T-helper 2 cell treated with Interferon-gamma antibody and Interleukin-4, amounts not matched to agents 5 μg/mL and 100 μg/mL, for 36 hours (primary cell): ENCODE results near the gene KRT3.

Experiments
- DNase-seq: peaks from one replicate; pipeline ENCODE4 v3.0.0; 2021; ENCODE audit warnings: low spot score
- H3K27ac Mint-ChIP-seq: one replicate; pipeline ENCODE4 v1.8.0; 2021; ENCODE audit warnings: mild to moderate bottlenecking, mixed read lengths
- H3K27me3 Mint-ChIP-seq: one replicate; pipeline ENCODE4 v1.8.0; 2021; ENCODE audit warnings: low read depth, mixed read lengths
- H3K36me3 Mint-ChIP-seq: one replicate; pipeline ENCODE4 v1.8.0; 2021; ENCODE audit warnings: low read depth, mixed read lengths
- H3K4me1 Mint-ChIP-seq: one replicate; pipeline ENCODE4 v1.8.0; 2021; ENCODE audit warnings: low read depth, mixed read lengths
- H3K4me3 Mint-ChIP-seq: one replicate; pipeline ENCODE4 v1.8.0; 2022; ENCODE audit warnings: mild to moderate bottlenecking, moderate library complexity, mixed read lengths
- H3K9me3 Mint-ChIP-seq: one replicate; pipeline ENCODE4 v1.8.0; 2021; ENCODE audit warnings: mixed read lengths

The KRT3 gene

GRCh38 chr12:52821826-52822660 is 26.1 kb upstream of the KRT3 start:
- no peak overlapping the region for H3K4me3 Mint-ChIP-seq
- no peak overlapping the region for H3K27ac Mint-ChIP-seq
- no peaks in the 10 kb centered on the region for H3K9me3 Mint-ChIP-seq
- peaks cover 4% of the 10 kb centered on the region for H3K4me1 Mint-ChIP-seq
- H3K36me3 Mint-ChIP-seq, result no peaks in the 10 kb centered on the region
- DNase-seq, result no peak
- H3K27me3 Mint-ChIP-seq, result no peaks in the 10 kb centered on the region

- Mint-ChIP-seq H3K27ac (no peak overlapping the region), H3K4me3 (no peak overlapping the region), H3K9me3 (no peaks in the 10 kb centered on the region), H3K27me3 (no peaks in the 10 kb centered on the region), H3K36me3 (no peaks in the 10 kb centered on the region), H3K4me1 (peaks cover 4% of the 10 kb centered on the region)
- DNase-seq, result no peak
Observed at GRCh38 chr12:52821071-52821730, 25.3 kb upstream of the KRT3 start.

- H3K27me3 Mint-ChIP-seq, result no peaks in the 10 kb centered on the region
- no peak for DNase-seq
- no peaks in the 10 kb centered on the region for H3K9me3 Mint-ChIP-seq
- H3K27ac Mint-ChIP-seq, result no peak overlapping the region
- H3K36me3 Mint-ChIP-seq, result no peaks in the 10 kb centered on the region
- peaks cover 4% of the 10 kb centered on the region for H3K4me1 Mint-ChIP-seq
- no peak overlapping the region for H3K4me3 Mint-ChIP-seq
Observed at GRCh38 chr12:52820521-52820920, 24.6 kb upstream of the KRT3 start.

- Mint-ChIP-seq H3K4me1 (peaks cover 4% of the 10 kb centered on the region), H3K9me3 (no peaks in the 10 kb centered on the region), H3K27ac (no peak overlapping the region), H3K4me3 (no peak overlapping the region), H3K36me3 (no peaks in the 10 kb centered on the region), H3K27me3 (no peaks in the 10 kb centered on the region)
- DNase-seq, result no peak
Observed at GRCh38 chr12:52819731-52820510, 24.0 kb upstream of the KRT3 start.

- DNase-seq, result no peak
- H3K4me1 Mint-ChIP-seq, result peaks cover 4% of the 10 kb centered on the region
- H3K4me3 Mint-ChIP-seq, result no peak overlapping the region
- no peaks in the 10 kb centered on the region for H3K9me3 Mint-ChIP-seq
- H3K27me3 Mint-ChIP-seq, result peaks cover 2% of the 10 kb centered on the region
- no peak overlapping the region for H3K27ac Mint-ChIP-seq
- H3K36me3 Mint-ChIP-seq, result no peaks in the 10 kb centered on the region
Observed at GRCh38 chr12:52818887-52819420, 23.0 kb upstream of the KRT3 start.

- H3K4me1 Mint-ChIP-seq, result peaks cover 4% of the 10 kb centered on the region
- no peak overlapping the region for H3K27ac Mint-ChIP-seq
- peaks cover 2% of the 10 kb centered on the region for H3K27me3 Mint-ChIP-seq
- no peaks in the 10 kb centered on the region for H3K36me3 Mint-ChIP-seq
- H3K4me3 Mint-ChIP-seq, result no peak overlapping the region
- no peaks in the 10 kb centered on the region for H3K9me3 Mint-ChIP-seq
- no peak for DNase-seq
Observed at GRCh38 chr12:52818388-52818787, 22.5 kb upstream of the KRT3 start.

- H3K4me1 Mint-ChIP-seq, result peaks cover 4% of the 10 kb centered on the region
- H3K36me3 Mint-ChIP-seq, result no peaks in the 10 kb centered on the region
- DNase-seq, result no peak
- no peak overlapping the region for H3K27ac Mint-ChIP-seq
- no peak overlapping the region for H3K4me3 Mint-ChIP-seq
- peaks cover 2% of the 10 kb centered on the region for H3K27me3 Mint-ChIP-seq
- no peaks in the 10 kb centered on the region for H3K9me3 Mint-ChIP-seq
Observed at GRCh38 chr12:52817699-52818238, 21.9 kb upstream of the KRT3 start.

GRCh38 chr12:52817003-52817698 is 21.2 kb upstream of the KRT3 start:
- Mint-ChIP-seq H3K9me3 (no peaks in the 10 kb centered on the region), H3K4me1 (peaks cover 4% of the 10 kb centered on the region), H3K27me3 (peaks cover 2% of the 10 kb centered on the region), H3K27ac (no peak overlapping the region), H3K4me3 (no peak overlapping the region), H3K36me3 (no peaks in the 10 kb centered on the region)
- no peak for DNase-seq

GRCh38 chr12:52815676-52816588 is 20.0 kb upstream of the KRT3 start:
- H3K9me3 Mint-ChIP-seq, result no peaks in the 10 kb centered on the region
- no peaks in the 10 kb centered on the region for H3K36me3 Mint-ChIP-seq
- peaks cover 2% of the 10 kb centered on the region for H3K27me3 Mint-ChIP-seq
- no peak overlapping the region for H3K4me3 Mint-ChIP-seq
- peaks cover 4% of the 10 kb centered on the region for H3K4me1 Mint-ChIP-seq
- no peak for DNase-seq
- no peak overlapping the region for H3K27ac Mint-ChIP-seq

- H3K9me3 Mint-ChIP-seq, result no peaks in the 10 kb centered on the region
- no peak for DNase-seq
- peaks cover 4% of the 10 kb centered on the region for H3K4me1 Mint-ChIP-seq
- H3K36me3 Mint-ChIP-seq, result no peaks in the 10 kb centered on the region
- H3K27ac Mint-ChIP-seq, result no peak overlapping the region
- no peak overlapping the region for H3K4me3 Mint-ChIP-seq
- H3K27me3 Mint-ChIP-seq, result peaks cover 2% of the 10 kb centered on the region
Observed at GRCh38 chr12:52815161-52815560, 19.2 kb upstream of the KRT3 start.

GRCh38 chr12:52814710-52815155 is 18.8 kb upstream of the KRT3 start:
- no peaks in the 10 kb centered on the region for H3K36me3 Mint-ChIP-seq
- peaks cover 2% of the 10 kb centered on the region for H3K27me3 Mint-ChIP-seq
- no peak overlapping the region for H3K4me3 Mint-ChIP-seq
- no peak for DNase-seq
- H3K9me3 Mint-ChIP-seq, result no peaks in the 10 kb centered on the region
- no peak overlapping the region for H3K27ac Mint-ChIP-seq
- H3K4me1 Mint-ChIP-seq, result peaks cover 4% of the 10 kb centered on the region

GRCh38 chr12:52813885-52814709 is 18.2 kb upstream of the KRT3 start, which contains the start of gene KRT4:
Gene KRT4 (minus strand): TSS chr12:52814116. CDS start chr12:52814058, 58 bp downstream.
- DNase-seq, result no peak
- Mint-ChIP-seq H3K9me3 (no peaks in the 10 kb centered on the region), H3K27ac (no peak within 1 kb of the TSS), H3K4me1 (peaks cover 4% of the 10 kb centered on the region), H3K27me3 (peaks cover 2% of the 10 kb centered on the region), H3K36me3 (no peaks in the 10 kb centered on the region), H3K4me3 (no peak within 1 kb of the TSS)
